ENCODE measurements around the gene MIER2.

MIER2 gene

GRCh38 chr19:374183-374885 is 29.7 kb upstream of the MIER2 start:
- no peak overlapping the region for H3K27ac ChIP-seq
- TF ChIP-seq ZFX (IDR thresholded peaks at IDR 0.05; ENCODE audit: borderline replicate concordance) (no peak), CTCF (IDR thresholded peaks at IDR 0.05) (no peak)

GRCh38 chr19:373391-374182 is 29.0 kb upstream of the MIER2 start:
- no peak overlapping the region for H3K27ac ChIP-seq
- TF ChIP-seq CTCF (IDR thresholded peaks at IDR 0.05), result peak; percentile 32
- TF ChIP-seq ZFX (IDR thresholded peaks at IDR 0.05; ENCODE audit: borderline replicate concordance), result no peak

- TF ChIP-seq ZFX (IDR thresholded peaks at IDR 0.05; ENCODE audit: borderline replicate concordance), result no peak
- no peak for TF ChIP-seq CTCF (IDR thresholded peaks at IDR 0.05)
- H3K27ac ChIP-seq, result no peak overlapping the region
Measured at GRCh38 chr19:372306-372890, 27.8 kb upstream of the MIER2 start.

GRCh38 chr19:371501-372168 is 27.0 kb upstream of the MIER2 start:
- TF ChIP-seq ZFX (IDR thresholded peaks at IDR 0.05; ENCODE audit: borderline replicate concordance) (no peak), CTCF (IDR thresholded peaks at IDR 0.05) (no peak)

GRCh38 chr19:370641-371330 is 26.2 kb upstream of the MIER2 start:
- TF ChIP-seq CTCF (IDR thresholded peaks at IDR 0.05) (no peak), ZFX (IDR thresholded peaks at IDR 0.05; ENCODE audit: borderline replicate concordance) (no peak)
- H3K27ac ChIP-seq, result no peak overlapping the region

More at GRCh38 chr19:371501-372168, 27.0 kb upstream of the MIER2 start:
- H3K27ac ChIP-seq, result no peak overlapping the region

GRCh38 chr19:369876-370275 is 25.3 kb upstream of the MIER2 start:
- TF ChIP-seq CTCF (IDR thresholded peaks at IDR 0.05) (no peak), ZFX (IDR thresholded peaks at IDR 0.05; ENCODE audit: borderline replicate concordance) (no peak)
- no peak overlapping the region for H3K27ac ChIP-seq

Data from 22Rv1 (cell line).